Left lobe of liver (tissue), 2 donors: ENCODE measurements around the gene SUGCT. TPM values are rescaled to one million over a fixed set of nuclear protein-coding genes. Genes with fewer than 3 reads are reported as not detected.
"Not testable (repeated sequence)": the region's sequence is repeated elsewhere in the genome, so short reads cannot be mapped to it uniquely, and the experiment has no call there.

Experiments
- ATAC-seq: fragments of 200-7000 bp; cut with Tn5 transposase; one replicate; pipeline ENCODE4 v1.9.1; 2020; ENCODE audit warnings: mild to moderate bottlenecking, moderate library complexity
- DNase-seq: peaks from one replicate; pipeline ENCODE4 v3.0.0-alpha.2; 2020; ENCODE audit warnings: low spot score
- total RNA-seq: library from RNA; stranded (reverse); gene quantifications from one replicate; pipeline ENCODE4 v1.2.1, GENCODE V29; 2021
- donor health status: DM: no; HTN: no; CAD: no; lungs with moderate emphysema.
- donor health status: DM: no; HTN: yes; CAD: no.

The SUGCT gene
- total RNA-seq, result 14.3 TPM

- ATAC-seq (peak; percentile 92), DNase-seq (peak; percentile 92)
Observed at GRCh38 chr7:40134428-40135316, at the start of gene SUGCT, which contains the start of gene MPLKIP. TSS of gene SUGCT (plus strand) at chr7:40135005. TSS of gene MPLKIP (minus strand) at chr7:40134622. CDS start at chr7:40134567, 55 bp downstream.

GRCh38 chr7:40092182-40092581, 42.6 kb upstream of the SUGCT start:
- DNase-seq (no peak), ATAC-seq (no peak)

GRCh38 chr7:40093631-40094350, 41.0 kb upstream of the SUGCT start:
- DNase-seq, result no peak
- ATAC-seq, result peak; percentile 25

GRCh38 chr7:40095230-40095629, 39.6 kb upstream of the SUGCT start:
- ATAC-seq, result peak; percentile 66
- DNase-seq, result no peak

- ATAC-seq (peak; percentile 54), DNase-seq (no peak)
Observed at GRCh38 chr7:40095695-40096327, 39.0 kb upstream of the SUGCT start.

- ATAC-seq (no peak), DNase-seq (no peak)
Observed at GRCh38 chr7:40097728-40098127, 37.1 kb upstream of the SUGCT start.

- no peak for DNase-seq
- ATAC-seq, result no peak
Observed at GRCh38 chr7:40098810-40099209, 36.0 kb upstream of the SUGCT start.

- ATAC-seq (no peak), DNase-seq (no peak)
Observed at GRCh38 chr7:40099837-40100236, 35.0 kb upstream of the SUGCT start.

- DNase-seq (no peak), ATAC-seq (no peak)
Observed at GRCh38 chr7:40101201-40101600, 33.6 kb upstream of the SUGCT start.

GRCh38 chr7:40102897-40103296, 31.9 kb upstream of the SUGCT start:
- ATAC-seq (no peak), DNase-seq (no peak)

GRCh38 chr7:40105879-40106473, 28.8 kb upstream of the SUGCT start:
- ATAC-seq (peak; percentile 42), DNase-seq (no peak)

GRCh38 chr7:40115936-40116335, 18.9 kb upstream of the SUGCT start:
- ATAC-seq, result no peak
- no peak for DNase-seq

GRCh38 chr7:40117199-40117598, 17.6 kb upstream of the SUGCT start:
- not testable (repeated sequence) for DNase-seq, ATAC-seq

GRCh38 chr7:40118201-40118600, 16.6 kb upstream of the SUGCT start:
- not testable (repeated sequence) for ATAC-seq, DNase-seq

GRCh38 chr7:40120020-40120419, 14.8 kb upstream of the SUGCT start:
- DNase-seq, result no peak
- no peak for ATAC-seq

- peak; percentile 63 for DNase-seq
- peak; percentile 81 for ATAC-seq
Observed at GRCh38 chr7:40122100-40122939, 12.5 kb upstream of the SUGCT start.

- DNase-seq (no peak), ATAC-seq (peak; percentile 57)
Observed at GRCh38 chr7:40122940-40123254, 11.9 kb upstream of the SUGCT start.

- DNase-seq (no peak), ATAC-seq (peak; percentile 61)
Observed at GRCh38 chr7:40133561-40134427, 1.0 kb upstream of the SUGCT start.

- ATAC-seq, result no peak
Observed at GRCh38 chr7:40135317-40135610, 459 bp downstream of the SUGCT start.

GRCh38 chr7:40137563-40137962, 2.8 kb downstream of the SUGCT start:
- DNase-seq (no peak), ATAC-seq (no peak)

More at GRCh38 chr7:40135317-40135610, 459 bp downstream of the SUGCT start:
- no peak for DNase-seq
